Activated CD4-positive, alpha-beta T cell treated with anti-CD3 and anti-CD28 coated beads, Interleukin-2, amount 10 ng/mL, durations not matched to agents 24 days and 14 days (primary cell): Measurements from ENCODE around the gene SEPTIN8. TPM values are rescaled to one million over a fixed set of nuclear protein-coding genes. Genes with fewer than 3 reads are reported as not detected.

Experiments
- DNase-seq: peaks from one replicate; pipeline ENCODE4 v3.0.0; 2022
- H3K27ac Mint-ChIP-seq: one replicate; pipeline ENCODE4 v1.8.0; 2022; ENCODE audit warnings: mild to moderate bottlenecking, mixed read lengths
- H3K27me3 Mint-ChIP-seq: one replicate; pipeline ENCODE4 v1.8.0; 2022; ENCODE audit warnings: mixed read lengths
- H3K36me3 Mint-ChIP-seq: one replicate; pipeline ENCODE4 v1.8.0; 2022; ENCODE audit warnings: low read depth, mild to moderate bottlenecking, mixed read lengths
- H3K4me1 Mint-ChIP-seq: one replicate; pipeline ENCODE4 v1.8.0; 2021; ENCODE audit warnings: mixed read lengths
- H3K4me3 Mint-ChIP-seq: one replicate; pipeline ENCODE4 v1.8.0; 2022; ENCODE audit warnings: mild to moderate bottlenecking, moderate library complexity, mixed read lengths
- H3K9me3 Mint-ChIP-seq: one replicate; pipeline ENCODE4 v1.8.0; 2021; ENCODE audit warnings: mixed read lengths
- intact Hi-C: fragments of 100-400 bp; cut with micrococcal nuclease; formaldehyde crosslinking; loops from one replicate; pipeline ENCODE4 v1.15.1; 2023
- total RNA-seq: library from RNA; stranded (reverse); gene quantifications from 2 replicates; pipeline ENCODE4 v1.2.3, GENCODE V29; 2022

The SEPTIN8 gene
- total RNA-seq, 1 donor from 2014 or later, result 45.4 TPM

- H3K27ac Mint-ChIP-seq, result no peak overlapping the region
- peaks cover 36% of the 10 kb centered on the region for H3K4me1 Mint-ChIP-seq
- no peaks in the 10 kb centered on the region for H3K9me3 Mint-ChIP-seq
- H3K36me3 Mint-ChIP-seq, result peaks cover 1% of the 10 kb centered on the region
- DNase-seq, result no peak
- peaks cover 53% of the 10 kb centered on the region for H3K27me3 Mint-ChIP-seq
- no peak overlapping the region for H3K4me3 Mint-ChIP-seq
- intact Hi-C loops, result no loop called here
Measured at GRCh38 chr5:132781029-132781428, 4.0 kb upstream of the SEPTIN8 start.

GRCh38 chr5:132780577-132780976 lies 3.5 kb upstream of the SEPTIN8 start:
- Mint-ChIP-seq H3K4me3 (no peak overlapping the region), H3K36me3 (peaks cover 1% of the 10 kb centered on the region), H3K27me3 (peaks cover 51% of the 10 kb centered on the region)

GRCh38 chr5:132779961-132780360 lies 2.9 kb upstream of the SEPTIN8 start:
- H3K27ac Mint-ChIP-seq, result no peak overlapping the region
- peaks cover 42% of the 10 kb centered on the region for H3K4me1 Mint-ChIP-seq
- intact Hi-C loops, result no loop called here
- H3K27me3 Mint-ChIP-seq, result peaks cover 50% of the 10 kb centered on the region
- H3K9me3 Mint-ChIP-seq, result no peaks in the 10 kb centered on the region
- H3K4me3 Mint-ChIP-seq, result no peak overlapping the region
- peaks cover 1% of the 10 kb centered on the region for H3K36me3 Mint-ChIP-seq
- DNase-seq, result no peak

More at GRCh38 chr5:132780577-132780976, 3.5 kb upstream of the SEPTIN8 start:
- Mint-ChIP-seq H3K27ac (no peak overlapping the region), H3K4me1 (peaks cover 39% of the 10 kb centered on the region), H3K9me3 (no peaks in the 10 kb centered on the region)
- intact Hi-C loops, result no loop called here
- DNase-seq, result no peak

GRCh38 chr5:132778856-132779255 lies 1.8 kb upstream of the SEPTIN8 start:
- no peak for DNase-seq
- peaks cover 1% of the 10 kb centered on the region for H3K36me3 Mint-ChIP-seq
- H3K4me1 Mint-ChIP-seq, result peaks cover 42% of the 10 kb centered on the region
- H3K27ac Mint-ChIP-seq, result no peak overlapping the region
- H3K27me3 Mint-ChIP-seq, result peaks cover 49% of the 10 kb centered on the region
- peak overlapping the region; percentile 11 for H3K4me3 Mint-ChIP-seq
- no peaks in the 10 kb centered on the region for H3K9me3 Mint-ChIP-seq
- intact Hi-C loops, result no loop called here

- intact Hi-C loops, result no loop called here
- Mint-ChIP-seq H3K27ac (peak overlapping the region; percentile 82), H3K36me3 (peaks cover 3% of the 10 kb centered on the region), H3K9me3 (no peaks in the 10 kb centered on the region), H3K4me3 (peak overlapping the region; percentile 87), H3K27me3 (peaks cover 48% of the 10 kb centered on the region), H3K4me1 (peaks cover 45% of the 10 kb centered on the region)
- DNase-seq, result no peak
Measured at GRCh38 chr5:132778129-132778528, 1.1 kb upstream of the SEPTIN8 start.

GRCh38 chr5:132776938-132777208 lies 166 bp downstream of the SEPTIN8 start:
- Mint-ChIP-seq H3K27me3 (peaks cover 39% of the 10 kb centered on the region), H3K27ac (no peak overlapping the region), H3K4me1 (peaks cover 44% of the 10 kb centered on the region), H3K36me3 (peaks cover 3% of the 10 kb centered on the region), H3K9me3 (no peaks in the 10 kb centered on the region), H3K4me3 (no peak overlapping the region)
- no peak for DNase-seq
- intact Hi-C loops, result loop anchor here (2.0 kb wide), 2 partner anchors 24 to 40 kb away; partner anchors contain the start of gene KIF3A

GRCh38 chr5:132776131-132776937 lies 705 bp downstream of the SEPTIN8 start:
- peaks cover 40% of the 10 kb centered on the region for H3K4me1 Mint-ChIP-seq

GRCh38 chr5:132775476-132775961 lies 1.5 kb downstream of the SEPTIN8 start:
- H3K4me3 Mint-ChIP-seq, result peak overlapping the region; percentile 73
- H3K27ac Mint-ChIP-seq, result no peak overlapping the region
- H3K27me3 Mint-ChIP-seq, result peaks cover 27% of the 10 kb centered on the region
- intact Hi-C loops, result no loop called here
- no peaks in the 10 kb centered on the region for H3K9me3 Mint-ChIP-seq
- peaks cover 36% of the 10 kb centered on the region for H3K4me1 Mint-ChIP-seq
- no peak for DNase-seq
- H3K36me3 Mint-ChIP-seq, result peaks cover 3% of the 10 kb centered on the region

More at GRCh38 chr5:132776131-132776937, 705 bp downstream of the SEPTIN8 start:
- H3K36me3 Mint-ChIP-seq, result peaks cover 3% of the 10 kb centered on the region
- peak overlapping the region; percentile 73 for H3K4me3 Mint-ChIP-seq
- peaks cover 34% of the 10 kb centered on the region for H3K27me3 Mint-ChIP-seq
- H3K27ac Mint-ChIP-seq, result peak overlapping the region; percentile 13
- intact Hi-C loops, result loop anchor here (2.0 kb wide), 2 partner anchors 24 to 40 kb away; partner anchors contain the start of gene KIF3A
- no peaks in the 10 kb centered on the region for H3K9me3 Mint-ChIP-seq
- peak; percentile 59 for DNase-seq

- no peak overlapping the region for H3K4me3 Mint-ChIP-seq
- H3K27me3 Mint-ChIP-seq, result peaks cover 24% of the 10 kb centered on the region
- intact Hi-C loops, result no loop called here
Measured at GRCh38 chr5:132774896-132775295, 2.1 kb downstream of the SEPTIN8 start.

GRCh38 chr5:132774406-132774805 lies 2.6 kb downstream of the SEPTIN8 start:
- intact Hi-C loops, result no loop called here
- Mint-ChIP-seq H3K27ac (no peak overlapping the region), H3K4me3 (no peak overlapping the region), H3K9me3 (no peaks in the 10 kb centered on the region), H3K4me1 (peaks cover 32% of the 10 kb centered on the region), H3K27me3 (peaks cover 21% of the 10 kb centered on the region), H3K36me3 (peaks cover 3% of the 10 kb centered on the region)
- DNase-seq, result no peak

More at GRCh38 chr5:132774896-132775295, 2.1 kb downstream of the SEPTIN8 start:
- peaks cover 35% of the 10 kb centered on the region for H3K4me1 Mint-ChIP-seq
- H3K27ac Mint-ChIP-seq, result no peak overlapping the region
- H3K36me3 Mint-ChIP-seq, result peaks cover 3% of the 10 kb centered on the region
- no peak for DNase-seq
- H3K9me3 Mint-ChIP-seq, result no peaks in the 10 kb centered on the region

GRCh38 chr5:132773601-132774355 lies 3.3 kb downstream of the SEPTIN8 start:
- no peak overlapping the region for H3K4me3 Mint-ChIP-seq
- peaks cover 14% of the 10 kb centered on the region for H3K27me3 Mint-ChIP-seq

GRCh38 chr5:132773114-132773513 lies 3.9 kb downstream of the SEPTIN8 start:
- Mint-ChIP-seq H3K4me1 (peaks cover 21% of the 10 kb centered on the region), H3K27ac (no peak overlapping the region), H3K4me3 (no peak overlapping the region), H3K9me3 (no peaks in the 10 kb centered on the region), H3K36me3 (peaks cover 3% of the 10 kb centered on the region), H3K27me3 (peaks cover 9% of the 10 kb centered on the region)
- intact Hi-C loops, result no loop called here
- no peak for DNase-seq

More at GRCh38 chr5:132773601-132774355, 3.3 kb downstream of the SEPTIN8 start:
- Mint-ChIP-seq H3K27ac (no peak overlapping the region), H3K36me3 (peaks cover 3% of the 10 kb centered on the region), H3K4me1 (peaks cover 26% of the 10 kb centered on the region), H3K9me3 (no peaks in the 10 kb centered on the region)
- DNase-seq, result no peak
- intact Hi-C loops, result no loop called here

GRCh38 chr5:132772291-132773070 lies 4.6 kb downstream of the SEPTIN8 start:
- Mint-ChIP-seq H3K27ac (no peak overlapping the region), H3K4me1 (peaks cover 18% of the 10 kb centered on the region), H3K9me3 (no peaks in the 10 kb centered on the region), H3K27me3 (peaks cover 4% of the 10 kb centered on the region), H3K4me3 (no peak overlapping the region), H3K36me3 (peaks cover 2% of the 10 kb centered on the region)
- no peak for DNase-seq
- intact Hi-C loops, result no loop called here
